ENCODE measurements around the gene TLCD5. TPM values are rescaled to one million over a fixed set of nuclear protein-coding genes. Genes with fewer than 3 reads are reported as not detected.
A peak's percentile ranks its signal among the peaks of the same experiment; 100 is the strongest.

TLCD5 gene
- total RNA-seq, 2 experiments from 2014 or later: 0.36 to 0.83 TPM

- peaks cover 3% of the 10 kb centered on the region for H3K36me3 Mint-ChIP-seq (ENCODE audit: low read depth)
- no peak for TF ChIP-seq CTCF (IDR thresholded peaks at IDR 0.05)
- CTCF ChIA-PET: interaction anchor here (0.9 to 1.4 kb wide), 3 partner anchors 13 to 168 kb away, joined by 3 to 4 read pairs (median 3); no protein-coding TSS in a partner anchor
- intact Hi-C loops (cut with micrococcal nuclease): no loop called here
- DNase-seq (no peak), ATAC-seq (no peak)
- H3K4me3 Mint-ChIP-seq: no peak overlapping the region
- no peak overlapping the region for H3K27ac Mint-ChIP-seq
- POLR2A ChIA-PET: no interaction called here
- peaks cover 67% of the 10 kb centered on the region for H3K27me3 Mint-ChIP-seq
- peaks cover 5% of the 10 kb centered on the region for H3K9me3 Mint-ChIP-seq
- H3K4me1 Mint-ChIP-seq (ENCODE audit: low read depth): peaks cover 57% of the 10 kb centered on the region
Observed at GRCh38 chr11:120342226-120342625, 17.1 kb downstream of the TLCD5 start.

GRCh38 chr11:120342678-120343077 lies 17.6 kb downstream of the TLCD5 start:
- H3K36me3 Mint-ChIP-seq (ENCODE audit: low read depth): peaks cover 3% of the 10 kb centered on the region
- peaks cover 52% of the 10 kb centered on the region for H3K4me1 Mint-ChIP-seq (ENCODE audit: low read depth)
- ATAC-seq: no peak
- CTCF ChIA-PET: interaction anchor here (1.1 to 1.4 kb wide), 2 partner anchors 40 to 168 kb away, joined by 3 to 4 read pairs; no protein-coding TSS in a partner anchor
- no peak overlapping the region for H3K4me3 Mint-ChIP-seq
- intact Hi-C loops (cut with micrococcal nuclease): no loop called here
- POLR2A ChIA-PET: no interaction called here
- no peak overlapping the region for H3K27ac Mint-ChIP-seq
- TF ChIP-seq CTCF (IDR thresholded peaks at IDR 0.05): no peak
- H3K27me3 Mint-ChIP-seq: peaks cover 66% of the 10 kb centered on the region
- H3K9me3 Mint-ChIP-seq: peaks cover 5% of the 10 kb centered on the region
- no peak for DNase-seq

- DNase-seq (peak; percentile 12), ATAC-seq (no peak)
- no peak for TF ChIP-seq CTCF (IDR thresholded peaks at IDR 0.05)
- Mint-ChIP-seq H3K27me3 (peaks cover 63% of the 10 kb centered on the region), H3K9me3 (peaks cover 5% of the 10 kb centered on the region), H3K27ac (no peak overlapping the region), H3K36me3 (ENCODE audit: low read depth) (peaks cover 1% of the 10 kb centered on the region), H3K4me3 (no peak overlapping the region), H3K4me1 (ENCODE audit: low read depth) (peaks cover 47% of the 10 kb centered on the region)
- intact Hi-C loops (cut with micrococcal nuclease): no loop called here
- ChIA-PET CTCF (interaction anchor here (0.7 kb wide), 1 partner anchor 8 kb away, joined by 3 read pairs; no protein-coding TSS in a partner anchor), POLR2A (no interaction called here)
Observed at GRCh38 chr11:120343429-120343828, 18.3 kb downstream of the TLCD5 start.

- ChIA-PET CTCF (no interaction called here), POLR2A (no interaction called here)
- peaks cover 5% of the 10 kb centered on the region for H3K9me3 Mint-ChIP-seq
- H3K27me3 Mint-ChIP-seq: peaks cover 61% of the 10 kb centered on the region
- H3K4me3 Mint-ChIP-seq: peak overlapping the region; percentile 36
- ATAC-seq: peak; percentile 82
- TF ChIP-seq CTCF (IDR thresholded peaks at IDR 0.05): no peak
- intact Hi-C loops (cut with micrococcal nuclease): no loop called here
- peaks cover 1% of the 10 kb centered on the region for H3K36me3 Mint-ChIP-seq (ENCODE audit: low read depth)
- peak; percentile 67 for DNase-seq
- peaks cover 42% of the 10 kb centered on the region for H3K4me1 Mint-ChIP-seq (ENCODE audit: low read depth)
- peak overlapping the region; percentile 55 for H3K27ac Mint-ChIP-seq
Observed at GRCh38 chr11:120344302-120345004, 19.4 kb downstream of the TLCD5 start.

GRCh38 chr11:120346233-120346632 lies 21.1 kb downstream of the TLCD5 start:
- H3K36me3 Mint-ChIP-seq (ENCODE audit: low read depth): peaks cover 1% of the 10 kb centered on the region
- peaks cover 30% of the 10 kb centered on the region for H3K4me1 Mint-ChIP-seq (ENCODE audit: low read depth)
- ChIA-PET POLR2A (no interaction called here), CTCF (interaction anchor here (0.6 to 1.0 kb wide), 2 partner anchors 11 to 45 kb away, joined by 3 to 6 read pairs; no protein-coding TSS in a partner anchor)
- no peak overlapping the region for H3K4me3 Mint-ChIP-seq
- peaks cover 56% of the 10 kb centered on the region for H3K27me3 Mint-ChIP-seq
- no peak overlapping the region for H3K27ac Mint-ChIP-seq
- intact Hi-C loops (cut with micrococcal nuclease): no loop called here
- peaks cover 4% of the 10 kb centered on the region for H3K9me3 Mint-ChIP-seq
- TF ChIP-seq CTCF (IDR thresholded peaks at IDR 0.05): no peak
- DNase-seq (no peak), ATAC-seq (no peak)

Measured in activated CD8-positive, alpha-beta T cell treated with anti-CD3 and anti-CD28 coated beads for 36 hours (primary cell).